Psoas muscle (tissue), 8 donors: Measurements from ENCODE around the gene SHROOM1. TPM values are rescaled to one million over a fixed set of nuclear protein-coding genes. Genes with fewer than 3 reads are reported as not detected.

ENCODE experiments used
- ATAC-seq, 4 donors: fragments of 200-7000 bp; cut with Tn5 transposase; one replicate each; pipeline ENCODE4 v1.9.1; 2020; ENCODE audit warnings: moderate library complexity in 3 of 4, mild to moderate bottlenecking in 2 of 4
- DNase-seq, 2 donors: peaks; one replicate each; pipeline ENCODE4 v3.0.0-alpha.2; 2020
- H3K27ac ChIP-seq: fragments of 200-600 bp; one replicate; pipeline ENCODE4 v1.8.0; 2022
- H3K27me3 ChIP-seq, 3 donors: fragments of 200-600 bp in 1 of 3; one replicate each; pipeline versions ENCODE4 v1.6.1 to v1.8.0; 2013 to 2022; ENCODE audit warnings: low read length in 2 of 3, mild to moderate bottlenecking in 2 of 3, moderate library complexity in 1 of 3; ENCODE audit not compliant: insufficient read depth in 3 of 3
- H3K36me3 ChIP-seq, 2 donors: fragments of 200-600 bp in 1 of 2; one replicate each; pipeline versions ENCODE4 v1.6.1 to v1.8.0; 2013 to 2022; ENCODE audit warnings: low read depth in 1 of 2, mild to moderate bottlenecking in 1 of 2, moderate library complexity in 1 of 2; ENCODE audit not compliant: insufficient read depth in 1 of 2
- H3K4me1 ChIP-seq: fragments of 200-600 bp; one replicate; pipeline ENCODE4 v1.8.0; 2022
- H3K4me3 ChIP-seq: fragments of 200-600 bp; one replicate; pipeline ENCODE4 v1.8.0; 2022; ENCODE audit warnings: mild to moderate bottlenecking
- H3K9me3 ChIP-seq: fragments of 200-600 bp; one replicate; pipeline ENCODE4 v1.8.0; 2022
- CTCF ChIP-seq: fragments of 200-600 bp; IDR thresholded peaks from one replicate; pipeline ENCODE4 v1.8.0; 2022; ENCODE audit warnings: antibody characterized with exemption
- WGBS, 3 donors: extraction: QIAGEN DNeasy Blood & Tissue Kit; methylation state at CpG; one replicate each; pipeline versions ENCODE4 v1.1.6 to v1.1.7; 2013; 5-methylcytosine and 5-hydroxymethylcytosine counted together
- intact Hi-C, 2 donors: fragments of 100-400 bp; cut with DNase I; formaldehyde crosslinking; loops; one replicate each; pipeline versions ENCODE4 v1.11.0 to v1.14.2; 2022
- polyA plus RNA-seq, 3 donors: library from polyadenylated mRNA; stranded (reverse); fragments of 200-250 nt; gene quantifications; one replicate each; pipeline ENCODE4 v1.2.3, GENCODE V29; 2013
- total RNA-seq, 4 donors: library from RNA; stranded (reverse); fragmentation: NEBNext Ultra II Directional in 2 of 4; extraction: Animal tissue kit (Norgen Biotek cat#: 25700) in 2 of 4; gene quantifications; one replicate each; pipeline versions ENCODE4 v1.2.1 to v1.2.4, GENCODE V29; 2021 to 2023
- donor health status: healthy with polysubstance abuse.
- donor health status: DM: no; HTN: no; CAD: no; lungs with moderate emphysema.
- donor health status: Bipolar disorder and iron deficiency.
- donor health status: healthy.
- donor health status: DM: yes; HTN: yes; CAD: no.
- donor health status: DM: no; HTN: no; CAD: no.
- donor health status: DM: no; HTN: no; CAD: no.
- donor health status: DM: yes; HTN: yes; CAD: no.

The SHROOM1 gene
- total and polyA plus RNA-seq, 7 donors: 0.66 to 2.3 (median 1.5) TPM

- ATAC-seq (no peak), DNase-seq (no peak)
- Histone ChIP-seq H3K4me3 (no peak overlapping the region), H3K27ac (no peak overlapping the region), H3K27me3 (peaks cover 0 to 41% (median 4%) of the 10 kb centered on the region in 3 donors), H3K9me3 (no peaks in the 10 kb centered on the region), H3K4me1 (peaks cover 5% of the 10 kb centered on the region), H3K36me3 (no peaks in the 10 kb centered on the region)
- WGBS, 3 donors: 52 to 64% (median 60%) methylated on average over 64 to 71 of the region's 71 CpGs
- TF ChIP-seq CTCF: no peak
- intact Hi-C loops: loop anchor here in 1 of 2 donors (5.0 kb wide), 1 partner anchor 57 kb away; no protein-coding TSS in a partner anchor
Measured at GRCh38 chr5:132825033-132825833, 5.2 kb downstream of the SHROOM1 start.

- Histone ChIP-seq H3K9me3 (no peaks in the 10 kb centered on the region), H3K4me3 (no peak overlapping the region), H3K4me1 (peaks cover under 1% of the 10 kb centered on the region), H3K36me3 (no peaks in the 10 kb centered on the region), H3K27me3 (peaks cover 0 to 35% (median 3%) of the 10 kb centered on the region in 3 donors), H3K27ac (no peak overlapping the region)
- 93 to 98% (median 95%) methylated on average over 3 of the region's 3 CpGs for WGBS, 3 donors
- no peak for TF ChIP-seq CTCF
- intact Hi-C loops: loop anchor here in 1 of 2 donors (5.0 kb wide), 2 partner anchors 167 to 297 kb away; partner anchors contain the start of gene IL13
- DNase-seq: no peak
- ATAC-seq: no peak
Measured at GRCh38 chr5:132824426-132824825, 6.0 kb downstream of the SHROOM1 start.

GRCh38 chr5:132823481-132824050, 6.9 kb downstream of the SHROOM1 start:
- no peak for TF ChIP-seq CTCF

GRCh38 chr5:132822650-132823480, 7.6 kb downstream of the SHROOM1 start:
- Histone ChIP-seq H3K4me1 (no peaks in the 10 kb centered on the region), H3K27ac (no peak overlapping the region), H3K4me3 (peak overlapping the region; percentile 29), H3K9me3 (no peaks in the 10 kb centered on the region), H3K36me3 (no peaks in the 10 kb centered on the region), H3K27me3 (peaks cover 0 to 31% (median 3%) of the 10 kb centered on the region in 3 donors)
- DNase-seq (no peak), ATAC-seq (no peak)
- intact Hi-C loops: loop anchor here in 1 of 2 donors (5.0 kb wide), 2 partner anchors 166 to 296 kb away; partner anchors contain the start of gene IL13
- WGBS, 3 donors: 34 to 40% (median 40%) methylated on average over 63 to 68 of the region's 68 CpGs
- TF ChIP-seq CTCF: no peak

More at GRCh38 chr5:132823481-132824050, 6.9 kb downstream of the SHROOM1 start:
- Histone ChIP-seq H3K4me1 (no peaks in the 10 kb centered on the region), H3K27me3 (peaks cover 0 to 31% (median 3%) of the 10 kb centered on the region in 3 donors), H3K9me3 (no peaks in the 10 kb centered on the region), H3K27ac (no peak overlapping the region), H3K4me3 (peak overlapping the region; percentile 29), H3K36me3 (no peaks in the 10 kb centered on the region)
- intact Hi-C loops: loop anchor here in 1 of 2 donors (5.0 kb wide), 2 partner anchors 166 to 296 kb away; partner anchors contain the start of gene IL13
- WGBS, 3 donors: 81 to 91% (median 88%) methylated on average over 7 of the region's 7 CpGs
- DNase-seq: no peak
- ATAC-seq: no peak
